Esophagus muscularis mucosa (tissue), 4 donors: ENCODE measurements around the gene CCDC80. TPM values are rescaled to one million over a fixed set of nuclear protein-coding genes. Genes with fewer than 3 reads are reported as not detected.
"Not testable (repeated sequence)": the region's sequence is repeated elsewhere in the genome, so short reads cannot be mapped to it uniquely, and the experiment has no call there.

ENCODE experiments used
- DNase-seq: peaks from one replicate; pipeline ENCODE4 v3.0.0-alpha.2; 2017; ENCODE audit errors: extremely low spot score
- H3K27ac ChIP-seq, 4 donors: fragments of 200-600 bp; sonication (generic); replicated peaks in 1 of 4; 1 replicate in 3 of 4; 2 replicates in 1 of 4; pipeline ENCODE4 v1.5.1; 2016 to 2019; ENCODE audit warnings: mild to moderate bottlenecking in 1 of 4
- H3K27me3 ChIP-seq, 4 donors: fragments of 200-600 bp; sonication (generic); one replicate each; pipeline versions ENCODE4 v1.5.1 to v1.6.0; 2016 to 2019
- H3K36me3 ChIP-seq, 4 donors: fragments of 200-600 bp; sonication (generic); one replicate each; pipeline ENCODE4 v1.5.1; 2016 to 2019
- H3K4me1 ChIP-seq, 4 donors: fragments of 200-600 bp; sonication (generic); one replicate each; pipeline ENCODE4 v1.5.1; 2016 to 2019
- H3K4me3 ChIP-seq, 4 donors: fragments of 200-600 bp; sonication (generic); 1 replicate in 2 of 4; 2 replicates in 2 of 4; pipeline ENCODE4 v1.5.1; 2016 to 2019; ENCODE audit warnings: mild to moderate bottlenecking in 4 of 4, moderate library complexity in 1 of 4
- H3K9me3 ChIP-seq, 4 donors: fragments of 200-600 bp; sonication (generic); 1 replicate in 3 of 4; 2 replicates in 1 of 4; pipeline ENCODE4 v1.5.1; 2016 to 2019
- EP300 ChIP-seq: sonication (generic); formaldehyde crosslinking; IDR thresholded peaks from one replicate; pipeline ENCODE4 v1.6.1; 2017; ENCODE audit warnings: antibody characterized with exemption
- POLR2A ChIP-seq: fragments of 450-650 bp; IDR thresholded peaks from one replicate; pipeline ENCODE4 v1.6.1; 2017; ENCODE audit warnings: antibody characterized with exemption, moderate library complexity, mild to moderate bottlenecking, low read depth
- POLR2AphosphoS5 ChIP-seq, 2 donors: sonication (generic); formaldehyde crosslinking; IDR thresholded peaks; one replicate each; pipeline ENCODE4 v1.6.1; 2017; ENCODE audit warnings: antibody characterized with exemption in 2 of 2
- WGBS: methylation state at CpG from one replicate; pipeline ENCODE4 v1.1.5; 2018; 5-methylcytosine and 5-hydroxymethylcytosine counted together
- intact Hi-C: fragments of 100-400 bp; cut with DNase I; formaldehyde crosslinking; loops from one replicate; pipeline ENCODE4 v1.15.1; 2023
- total RNA-seq, 4 donors: library from RNA; depleted of rRNA; stranded (reverse); fragments of >200 nt; gene quantifications; one replicate each; pipeline versions ENCODE4 v1.1.0 to v1.2.1, GENCODE V29; 2016
- TF ChIP-seq, protein P1 (sequence below), 3 experiments: fragments of 200-600 bp in 2 of 3; fragments of 450-650 bp in 1 of 3; sonication (generic) in 2 of 3; IDR thresholded peaks; one replicate each; pipeline ENCODE4 v1.5.1; 2017 to 2019; ENCODE audit warnings: antibody characterized with exemption in 3 of 3, mild to moderate bottlenecking in 2 of 3, moderate library complexity in 1 of 3

CCDC80 gene
- total RNA-seq, 4 donors from 2014 or later: 34.7 to 213 (median 127) TPM

DNA sequence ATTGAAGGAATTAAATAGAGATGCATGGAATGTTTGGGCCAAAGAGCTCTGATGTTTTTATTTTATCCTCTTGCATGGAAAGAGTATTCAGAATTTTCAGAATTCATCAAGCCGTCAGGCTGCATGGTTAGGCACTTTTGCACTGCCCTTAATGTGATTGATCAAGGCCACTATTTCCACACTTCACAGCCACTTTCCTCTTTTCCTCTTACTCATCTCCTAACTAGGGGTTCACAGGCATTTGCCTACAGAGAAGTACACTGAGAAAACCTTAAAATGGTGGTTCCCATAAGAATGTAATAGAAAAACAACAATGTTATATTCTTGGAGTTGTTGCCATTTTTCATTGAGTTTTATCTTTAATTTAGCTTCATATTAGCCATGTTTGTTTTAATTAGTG, 68.2 kb downstream of the CCDC80 start:
- no peak for DNase-seq
- H3K4me1 ChIP-seq: peaks cover 0 to 11% (median 4%) of the 10 kb centered on the region in 4 donors
- no peaks in the 10 kb centered on the region for H3K27me3 ChIP-seq
- H3K4me3 ChIP-seq: no peak overlapping the region
- TF ChIP-seq EP300 (no peak), POLR2AphosphoS5 (IDR thresholded peaks at IDR 0.05) (no peak), POLR2A (no peak)
- TF ChIP-seq, protein P1, sequence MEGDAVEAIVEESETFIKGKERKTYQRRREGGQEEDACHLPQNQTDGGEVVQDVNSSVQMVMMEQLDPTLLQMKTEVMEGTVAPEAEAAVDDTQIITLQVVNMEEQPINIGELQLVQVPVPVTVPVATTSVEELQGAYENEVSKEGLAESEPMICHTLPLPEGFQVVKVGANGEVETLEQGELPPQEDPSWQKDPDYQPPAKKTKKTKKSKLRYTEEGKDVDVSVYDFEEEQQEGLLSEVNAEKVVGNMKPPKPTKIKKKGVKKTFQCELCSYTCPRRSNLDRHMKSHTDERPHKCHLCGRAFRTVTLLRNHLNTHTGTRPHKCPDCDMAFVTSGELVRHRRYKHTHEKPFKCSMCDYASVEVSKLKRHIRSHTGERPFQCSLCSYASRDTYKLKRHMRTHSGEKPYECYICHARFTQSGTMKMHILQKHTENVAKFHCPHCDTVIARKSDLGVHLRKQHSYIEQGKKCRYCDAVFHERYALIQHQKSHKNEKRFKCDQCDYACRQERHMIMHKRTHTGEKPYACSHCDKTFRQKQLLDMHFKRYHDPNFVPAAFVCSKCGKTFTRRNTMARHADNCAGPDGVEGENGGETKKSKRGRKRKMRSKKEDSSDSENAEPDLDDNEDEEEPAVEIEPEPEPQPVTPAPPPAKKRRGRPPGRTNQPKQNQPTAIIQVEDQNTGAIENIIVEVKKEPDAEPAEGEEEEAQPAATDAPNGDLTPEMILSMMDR (IDR thresholded peaks at IDR 0.05): no peak
- intact Hi-C loops: no loop called here
- no peak overlapping the region for H3K27ac ChIP-seq
- peaks cover 14 to 77% (median 43%) of the 10 kb centered on the region in 4 donors for H3K36me3 ChIP-seq
- H3K9me3 ChIP-seq: no peaks in the 10 kb centered on the region
- 85% methylated on average over 1 of the region's 1 CpG for WGBS

DNA sequence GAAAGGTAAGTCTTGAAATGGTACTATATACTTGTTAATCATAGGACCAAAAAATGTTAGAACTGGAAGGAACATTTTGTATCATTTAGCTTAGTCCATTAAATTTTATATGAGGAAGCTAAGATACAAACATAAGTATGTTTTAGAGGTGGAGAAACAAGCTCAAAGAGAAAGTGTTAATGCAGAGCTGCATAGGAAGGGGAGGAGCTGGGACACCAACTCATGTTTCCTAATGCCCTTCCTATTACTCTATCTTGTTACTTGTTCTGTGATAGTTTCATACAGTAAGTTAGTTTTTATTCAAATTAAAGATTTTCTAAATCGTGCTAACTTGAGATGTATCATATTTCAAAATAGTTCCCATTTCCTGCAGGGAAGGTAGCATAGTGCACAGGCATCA, 71.7 kb downstream of the CCDC80 start:
- Histone ChIP-seq H3K27ac (no peak overlapping the region), H3K9me3 (no peaks in the 10 kb centered on the region), H3K4me3 (no peak overlapping the region), H3K27me3 (no peaks in the 10 kb centered on the region), H3K4me1 (peaks cover 0 to 11% (median 4%) of the 10 kb centered on the region in 4 donors), H3K36me3 (peaks cover 14 to 85% (median 59%) of the 10 kb centered on the region in 4 donors)
- TF ChIP-seq, protein P1 (IDR thresholded peaks at IDR 0.05): no peak
- intact Hi-C loops: no loop called here
- no peak for DNase-seq
- WGBS: 54% methylated on average over 1 of the region's 1 CpG

DNA sequence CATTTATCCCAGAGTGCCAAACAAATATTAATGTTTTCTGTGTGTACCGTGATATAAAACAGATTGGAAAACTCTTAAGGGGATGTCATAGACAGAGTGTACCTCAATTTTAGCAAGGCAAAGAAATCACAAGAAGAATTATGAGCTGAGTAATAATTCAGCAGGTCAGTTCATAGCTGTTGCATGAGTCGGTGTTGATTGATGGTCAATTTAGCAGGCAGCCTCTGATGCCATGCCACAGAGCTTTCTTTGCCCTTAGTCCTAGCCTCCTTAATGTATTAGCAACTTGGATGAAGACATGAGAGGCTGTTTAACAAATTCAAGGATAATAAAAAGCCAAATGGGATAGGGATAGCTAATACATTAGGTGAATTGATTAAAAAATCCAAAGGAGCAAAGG, 72.3 kb downstream of the CCDC80 start:
- no peak for TF ChIP-seq EP300
- TF ChIP-seq POLR2AphosphoS5 (IDR thresholded peaks at IDR 0.05): no peak
- TF ChIP-seq, protein P1 (IDR thresholded peaks at IDR 0.05): no peak
- TF ChIP-seq POLR2A: no peak
- H3K4me1 ChIP-seq: peaks cover 0 to 18% (median 9%) of the 10 kb centered on the region in 4 donors
- no peak overlapping the region for H3K27ac ChIP-seq
- no peak overlapping the region for H3K4me3 ChIP-seq
- 85% methylated on average over 2 of the region's 2 CpGs for WGBS
- no peak for DNase-seq
- H3K27me3 ChIP-seq: no peaks in the 10 kb centered on the region
- H3K36me3 ChIP-seq: peaks cover 14 to 78% (median 54%) of the 10 kb centered on the region in 4 donors
- intact Hi-C loops: no loop called here
- H3K9me3 ChIP-seq: no peaks in the 10 kb centered on the region

DNA sequence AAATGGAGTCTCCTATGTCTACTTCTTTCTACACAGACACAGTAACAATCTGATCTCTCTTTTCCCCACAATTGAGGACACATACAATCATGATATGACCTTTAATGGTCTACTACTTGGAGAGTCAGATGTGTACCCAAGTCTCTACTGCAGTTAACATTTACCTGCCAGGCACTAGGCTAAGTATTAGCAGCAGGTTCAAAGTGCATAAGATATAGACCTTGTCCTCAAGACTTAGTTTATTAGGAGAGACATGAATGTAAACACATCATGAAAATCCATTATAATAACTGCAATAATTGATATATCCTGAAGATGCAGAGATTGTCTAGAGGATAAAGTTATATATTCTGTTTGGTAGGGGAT, 76.0 kb downstream of the CCDC80 start:
- TF ChIP-seq EP300 (no peak), POLR2AphosphoS5 (IDR thresholded peaks at IDR 0.05) (no peak), POLR2A (no peak)
- TF ChIP-seq, protein P1 (IDR thresholded peaks at IDR 0.05): no peak
- H3K27ac ChIP-seq: no peak overlapping the region
- H3K36me3 ChIP-seq: peaks cover 0 to 44% (median 25%) of the 10 kb centered on the region in 4 donors
- peaks cover 15 to 36% (median 28%) of the 10 kb centered on the region in 4 donors for H3K4me1 ChIP-seq
- no peak overlapping the region for H3K4me3 ChIP-seq
- H3K27me3 ChIP-seq: no peaks in the 10 kb centered on the region
- intact Hi-C loops: loop anchor here (5.0 kb wide), 2 partner anchors 72 to 427 kb away; partner anchors contain the start of gene GTPBP8
- no peak for DNase-seq
- H3K9me3 ChIP-seq: no peaks in the 10 kb centered on the region

DNA sequence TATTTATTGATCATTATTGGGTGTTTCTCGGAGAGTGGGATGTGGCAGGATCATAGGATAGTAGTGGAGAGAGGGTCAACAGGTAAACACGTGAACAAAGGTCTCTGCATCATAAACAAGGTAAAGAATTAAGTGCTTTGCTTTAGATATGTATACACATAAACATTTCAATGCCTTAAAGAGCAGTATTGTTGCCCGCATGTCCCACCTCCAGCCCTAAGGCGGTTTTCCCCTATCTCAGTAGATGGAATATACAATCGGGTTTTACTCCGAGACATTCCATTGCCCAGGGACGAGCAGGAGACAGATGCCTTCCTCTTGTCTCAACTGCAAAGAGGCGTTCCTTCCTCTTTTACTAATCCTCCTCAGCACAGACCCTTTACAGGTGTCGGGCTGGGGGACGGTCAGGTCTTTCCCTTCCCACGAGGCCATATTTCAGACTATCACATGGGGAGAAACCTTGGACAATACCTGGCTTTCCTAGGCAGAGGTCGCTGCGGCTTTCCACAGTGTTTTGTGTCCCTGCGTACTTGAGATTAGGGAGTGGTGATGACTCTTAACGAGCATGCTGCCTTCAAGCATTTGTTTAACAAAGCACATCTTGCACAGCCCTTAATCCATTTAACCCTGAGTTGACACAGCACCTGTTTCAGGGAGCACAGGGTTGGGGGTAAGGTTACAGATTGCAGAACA, 76.5 kb downstream of the CCDC80 start:
- DNase-seq, H3K27ac ChIP-seq, H3K9me3 ChIP-seq, H3K4me3 ChIP-seq, H3K27me3 ChIP-seq: not testable (repeated sequence)
- intact Hi-C loops: loop anchor here (5.0 kb wide), 2 partner anchors 73 to 428 kb away; partner anchors contain the start of gene GTPBP8
- WGBS: 79% methylated on average over 11 of the region's 15 CpGs
- H3K36me3 ChIP-seq: peaks cover 0 to 39% (median 25%) of the 10 kb centered on the region in 4 donors
- H3K4me1 ChIP-seq: peaks cover 20 to 41% (median 34%) of the 10 kb centered on the region in 4 donors
